Measurements from ENCODE around the gene FNDC8.

FNDC8 gene
- long read RNA-seq: 0 reads

DNA sequence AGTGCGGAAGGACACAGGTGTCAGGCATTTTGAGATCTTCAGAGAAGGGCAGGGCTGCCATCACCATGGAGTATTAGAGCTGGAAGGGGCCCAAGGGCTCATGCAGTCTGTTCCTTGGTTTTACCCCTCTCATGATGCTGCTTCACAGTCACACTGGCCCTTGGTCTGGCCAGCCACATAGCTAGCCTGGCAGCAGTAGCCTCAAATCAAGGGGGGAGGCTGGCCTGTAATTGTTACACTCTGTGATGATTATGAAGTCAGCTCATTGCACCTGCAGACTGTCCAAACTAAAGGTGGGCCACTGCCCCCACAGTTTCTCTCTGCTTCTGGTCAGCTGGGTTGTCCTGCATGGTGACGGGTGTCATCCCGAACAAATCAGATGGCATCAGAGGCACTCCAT lies at the start of gene FNDC8:
FNDC8 (plus strand) TSS at position 301 of the 400 bp plus-strand sequence; CDS start at position 380, 79 bp downstream.
- DNase-seq (ENCODE audit: low read depth in 1 of 2, low spot score in 1 of 2): no peak

DNA sequence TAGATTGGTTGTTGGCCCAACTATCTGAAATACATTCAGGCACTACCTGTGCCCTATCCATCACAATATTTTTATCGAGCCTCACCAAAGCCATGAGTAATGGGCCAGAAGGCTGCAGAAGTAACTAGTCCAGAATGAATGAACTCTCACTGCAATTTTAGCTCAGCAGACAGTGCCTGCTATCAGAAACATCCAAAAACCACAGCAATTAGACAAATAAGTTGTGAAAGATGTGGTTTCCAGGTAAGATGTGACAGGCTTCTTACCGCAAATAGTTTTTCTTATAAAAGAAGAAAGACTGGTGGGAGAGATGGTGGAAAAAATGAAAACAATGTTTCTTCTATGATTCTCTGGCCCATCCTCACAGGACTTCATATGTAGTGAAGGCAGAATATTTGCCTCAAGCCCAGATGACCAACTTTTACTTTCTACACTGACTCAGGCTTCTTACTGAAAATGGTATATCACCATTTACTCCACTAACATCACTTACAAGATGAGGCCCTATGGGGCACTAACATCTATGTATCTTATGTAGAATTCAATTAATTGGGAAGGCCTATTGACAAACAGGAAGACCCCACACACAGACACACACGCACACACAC lies 48.1 kb upstream of the FNDC8 start:
- Histone ChIP-seq H3K27ac (replicated peaks) (no peak overlapping the region), H3K27me3 (ENCODE audit: insufficient read depth, poor library complexity, severe bottlenecking) (no peaks in the 10 kb centered on the region), H3K4me3 (replicated peaks; ENCODE audit: insufficient read depth, low read length) (no peak overlapping the region)
- no peak for DNase-seq (ENCODE audit: low read depth in 1 of 2, low spot score in 1 of 2)
- TF ChIP-seq, protein P1, sequence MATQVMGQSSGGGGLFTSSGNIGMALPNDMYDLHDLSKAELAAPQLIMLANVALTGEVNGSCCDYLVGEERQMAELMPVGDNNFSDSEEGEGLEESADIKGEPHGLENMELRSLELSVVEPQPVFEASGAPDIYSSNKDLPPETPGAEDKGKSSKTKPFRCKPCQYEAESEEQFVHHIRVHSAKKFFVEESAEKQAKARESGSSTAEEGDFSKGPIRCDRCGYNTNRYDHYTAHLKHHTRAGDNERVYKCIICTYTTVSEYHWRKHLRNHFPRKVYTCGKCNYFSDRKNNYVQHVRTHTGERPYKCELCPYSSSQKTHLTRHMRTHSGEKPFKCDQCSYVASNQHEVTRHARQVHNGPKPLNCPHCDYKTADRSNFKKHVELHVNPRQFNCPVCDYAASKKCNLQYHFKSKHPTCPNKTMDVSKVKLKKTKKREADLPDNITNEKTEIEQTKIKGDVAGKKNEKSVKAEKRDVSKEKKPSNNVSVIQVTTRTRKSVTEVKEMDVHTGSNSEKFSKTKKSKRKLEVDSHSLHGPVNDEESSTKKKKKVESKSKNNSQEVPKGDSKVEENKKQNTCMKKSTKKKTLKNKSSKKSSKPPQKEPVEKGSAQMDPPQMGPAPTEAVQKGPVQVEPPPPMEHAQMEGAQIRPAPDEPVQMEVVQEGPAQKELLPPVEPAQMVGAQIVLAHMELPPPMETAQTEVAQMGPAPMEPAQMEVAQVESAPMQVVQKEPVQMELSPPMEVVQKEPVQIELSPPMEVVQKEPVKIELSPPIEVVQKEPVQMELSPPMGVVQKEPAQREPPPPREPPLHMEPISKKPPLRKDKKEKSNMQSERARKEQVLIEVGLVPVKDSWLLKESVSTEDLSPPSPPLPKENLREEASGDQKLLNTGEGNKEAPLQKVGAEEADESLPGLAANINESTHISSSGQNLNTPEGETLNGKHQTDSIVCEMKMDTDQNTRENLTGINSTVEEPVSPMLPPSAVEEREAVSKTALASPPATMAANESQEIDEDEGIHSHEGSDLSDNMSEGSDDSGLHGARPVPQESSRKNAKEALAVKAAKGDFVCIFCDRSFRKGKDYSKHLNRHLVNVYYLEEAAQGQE (IDR thresholded peaks at IDR 0.05; ENCODE audit: insufficient replicate concordance, low read depth): no peak
- TF ChIP-seq, protein P2, sequence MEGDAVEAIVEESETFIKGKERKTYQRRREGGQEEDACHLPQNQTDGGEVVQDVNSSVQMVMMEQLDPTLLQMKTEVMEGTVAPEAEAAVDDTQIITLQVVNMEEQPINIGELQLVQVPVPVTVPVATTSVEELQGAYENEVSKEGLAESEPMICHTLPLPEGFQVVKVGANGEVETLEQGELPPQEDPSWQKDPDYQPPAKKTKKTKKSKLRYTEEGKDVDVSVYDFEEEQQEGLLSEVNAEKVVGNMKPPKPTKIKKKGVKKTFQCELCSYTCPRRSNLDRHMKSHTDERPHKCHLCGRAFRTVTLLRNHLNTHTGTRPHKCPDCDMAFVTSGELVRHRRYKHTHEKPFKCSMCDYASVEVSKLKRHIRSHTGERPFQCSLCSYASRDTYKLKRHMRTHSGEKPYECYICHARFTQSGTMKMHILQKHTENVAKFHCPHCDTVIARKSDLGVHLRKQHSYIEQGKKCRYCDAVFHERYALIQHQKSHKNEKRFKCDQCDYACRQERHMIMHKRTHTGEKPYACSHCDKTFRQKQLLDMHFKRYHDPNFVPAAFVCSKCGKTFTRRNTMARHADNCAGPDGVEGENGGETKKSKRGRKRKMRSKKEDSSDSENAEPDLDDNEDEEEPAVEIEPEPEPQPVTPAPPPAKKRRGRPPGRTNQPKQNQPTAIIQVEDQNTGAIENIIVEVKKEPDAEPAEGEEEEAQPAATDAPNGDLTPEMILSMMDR (IDR thresholded peaks at IDR 0.05; ENCODE audit: insufficient read depth, low read length): no peak
- TF ChIP-seq GABPA (IDR thresholded peaks at IDR 0.05; ENCODE audit: low read depth) (no peak), SPI1 (IDR thresholded peaks at IDR 0.05; ENCODE audit: borderline replicate concordance, low read depth) (no peak), POLR2AphosphoS5 (IDR thresholded peaks at IDR 0.05; ENCODE audit: low read depth) (no peak)

More for the DNA sequence above, at the start of gene FNDC8:
- Histone ChIP-seq H3K4me3 (replicated peaks; ENCODE audit: insufficient read depth, low read length) (no peak within 1 kb of the TSS), H3K27me3 (ENCODE audit: insufficient read depth, poor library complexity, severe bottlenecking) (no peaks in the 10 kb centered on the region), H3K27ac (replicated peaks) (no peak within 1 kb of the TSS)
- TF ChIP-seq GABPA (IDR thresholded peaks at IDR 0.05; ENCODE audit: low read depth): no peak
- no peak for TF ChIP-seq POLR2AphosphoS5 (IDR thresholded peaks at IDR 0.05; ENCODE audit: low read depth)
- no peak for TF ChIP-seq SPI1 (IDR thresholded peaks at IDR 0.05; ENCODE audit: borderline replicate concordance, low read depth)
- TF ChIP-seq, protein P1 (IDR thresholded peaks at IDR 0.05; ENCODE audit: insufficient replicate concordance, low read depth): no peak
- TF ChIP-seq, protein P2 (IDR thresholded peaks at IDR 0.05; ENCODE audit: insufficient read depth, low read length): no peak

DNA sequence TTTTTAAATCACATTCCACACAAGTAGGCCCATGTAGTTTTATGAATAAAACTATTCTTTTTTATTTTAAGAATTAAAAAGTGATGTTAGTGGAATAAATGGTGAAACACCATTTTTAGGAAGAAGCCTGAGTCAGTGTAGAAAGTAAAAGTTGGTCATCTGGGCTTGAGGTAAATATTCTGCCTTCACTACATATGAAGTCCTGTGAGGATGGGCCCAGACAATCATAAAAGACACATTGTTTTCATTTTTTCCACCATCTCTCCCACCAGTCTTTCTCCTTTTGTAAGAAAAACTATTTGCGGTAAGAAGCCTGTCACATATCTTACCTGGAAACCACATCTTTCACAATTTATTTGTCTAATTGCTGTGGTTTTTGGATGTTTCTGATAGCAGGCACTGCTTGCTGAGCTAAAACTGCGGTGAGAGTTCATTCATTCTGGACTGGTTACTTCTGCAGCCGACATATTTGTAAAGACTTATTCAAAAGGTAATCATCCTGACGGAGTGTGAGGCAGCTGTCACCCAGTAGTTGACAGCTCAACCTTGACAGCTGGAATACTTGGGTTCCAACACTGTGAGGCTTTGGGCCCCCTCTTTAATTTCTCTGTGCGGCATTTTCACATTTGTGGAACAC lies 47.3 kb upstream of the FNDC8 start:
- TF ChIP-seq SPI1 (IDR thresholded peaks at IDR 0.05; ENCODE audit: borderline replicate concordance, low read depth) (no peak), POLR2AphosphoS5 (IDR thresholded peaks at IDR 0.05; ENCODE audit: low read depth) (no peak), GABPA (IDR thresholded peaks at IDR 0.05; ENCODE audit: low read depth) (no peak)
- TF ChIP-seq, protein P2 (IDR thresholded peaks at IDR 0.05; ENCODE audit: insufficient read depth, low read length): no peak
- TF ChIP-seq, protein P1 (IDR thresholded peaks at IDR 0.05; ENCODE audit: insufficient replicate concordance, low read depth): no peak
- H3K27ac ChIP-seq (replicated peaks): no peak overlapping the region
- no peak for DNase-seq (ENCODE audit: low read depth in 1 of 2, low spot score in 1 of 2)
- no peaks in the 10 kb centered on the region for H3K27me3 ChIP-seq (ENCODE audit: insufficient read depth, poor library complexity, severe bottlenecking)
- no peak overlapping the region for H3K4me3 ChIP-seq (replicated peaks; ENCODE audit: insufficient read depth, low read length)

Measured in HL-60 (cell line).